Erythroblast (primary cell): ENCODE measurements around the gene NOL7.

ENCODE experiments used
- GATA1 ChIP-seq: IDR thresholded peaks from 2 replicates; pipeline ENCODE4 v1.6.1; 2011; ENCODE audit warnings: low read depth, mild to moderate bottlenecking, control low read depth, low read length, moderate library complexity
- POLR2A ChIP-seq: IDR thresholded peaks from 2 replicates; pipeline ENCODE4 v1.6.1; 2011; ENCODE audit warnings: mild to moderate bottlenecking, low read length

DNA sequence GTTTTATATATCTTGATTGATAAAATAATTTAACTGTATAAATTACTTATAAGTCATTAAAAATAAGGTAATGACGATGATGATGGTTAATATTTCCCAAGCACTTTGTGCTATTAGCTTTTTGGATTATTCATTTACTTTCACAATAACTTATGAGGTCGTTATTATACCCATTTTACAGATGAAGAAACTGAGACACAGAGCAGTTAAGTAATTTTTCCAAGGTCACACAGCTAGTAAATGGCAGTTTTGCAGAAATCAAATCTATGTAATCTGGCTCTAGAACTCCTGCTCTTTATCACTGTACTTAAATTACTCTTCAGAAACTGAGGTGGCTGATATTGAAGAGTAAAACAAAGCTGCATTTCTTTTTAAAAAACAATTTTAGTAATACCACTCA is 18.2 kb downstream of the NOL7 start:
- TF ChIP-seq POLR2A = no peak
- no peak for TF ChIP-seq GATA1
